OCI-LY1 (cell line): ENCODE measurements around the gene CD81.

ENCODE experiments used
- H2AFZ ChIP-seq: fragments of 200-600 bp; sonication (generic), shearing (Covaris generic); 2 replicates; pipeline ENCODE4 v1.6.0; 2014; ENCODE audit warnings: antibody characterized with exemption, mild to moderate bottlenecking, low read length
- H3F3A ChIP-seq: fragments of 200-600 bp; sonication (generic), shearing (Covaris generic); 2 replicates; pipeline ENCODE4 v1.6.0; 2014; ENCODE audit warnings: mild to moderate bottlenecking, antibody characterized with exemption, low read length, moderate library complexity; ENCODE audit not compliant: insufficient read depth
- H3K27ac ChIP-seq: fragments of 200-600 bp; sonication (generic); 2 replicates; pipeline ENCODE4 v1.5.1; 2014; ENCODE audit warnings: low read length, mixed run types, mild to moderate bottlenecking, low read depth; ENCODE audit not compliant: poor library complexity, severe bottlenecking
- H3K27me3 ChIP-seq: fragments of 200-600 bp; sonication (generic); 2 replicates; pipeline ENCODE4 v1.6.0; 2014; ENCODE audit warnings: antibody characterized with exemption, mild to moderate bottlenecking, low read length, moderate library complexity; ENCODE audit not compliant: insufficient read depth
- H3K36me3 ChIP-seq: fragments of 200-600 bp; sonication (generic); 2 replicates; pipeline ENCODE4 v1.6.1; 2014; ENCODE audit warnings: mild to moderate bottlenecking, antibody characterized with exemption, low read length, moderate library complexity, mixed read lengths; ENCODE audit not compliant: insufficient read depth
- H3K4me1 ChIP-seq: fragments of 200-600 bp; sonication (generic); 2 replicates; pipeline ENCODE4 v1.5.1; 2014; ENCODE audit warnings: mild to moderate bottlenecking, low read length, moderate library complexity; ENCODE audit not compliant: insufficient read depth, severe bottlenecking
- H3K4me2 ChIP-seq: fragments of 200-600 bp; sonication (generic), shearing (Covaris generic); 2 replicates; pipeline ENCODE4 v1.6.1; 2014; ENCODE audit warnings: low read length
- H3K4me3 ChIP-seq: fragments of 200-600 bp; sonication (generic); 2 replicates; pipeline ENCODE4 v1.5.1; 2014; ENCODE audit warnings: low read length, low read depth, mild to moderate bottlenecking, mixed read lengths; ENCODE audit not compliant: poor library complexity, severe bottlenecking
- H3K79me2 ChIP-seq: fragments of 200-600 bp; shearing (Covaris generic); 2 replicates; pipeline ENCODE4 v1.6.1; 2016; ENCODE audit warnings: mixed run types, low read length, mixed read lengths; ENCODE audit not compliant: insufficient read depth
- H3K9ac ChIP-seq: fragments of 200-600 bp; sonication (generic), shearing (Covaris generic); 2 replicates; pipeline ENCODE4 v1.6.1; 2014; ENCODE audit warnings: mild to moderate bottlenecking, low read length, mixed read lengths
- H3K9me2 ChIP-seq: fragments of 200-600 bp; sonication (generic), shearing (Covaris generic); 2 replicates; pipeline ENCODE4 v1.6.1; 2014; ENCODE audit warnings: low read depth, mild to moderate bottlenecking, low read length, mixed read lengths
- H3K9me3 ChIP-seq: fragments of 200-600 bp; shearing (Covaris generic); 2 replicates; pipeline ENCODE4 v1.6.1; 2014; ENCODE audit warnings: low read length, mixed read lengths
- H4K20me1 ChIP-seq: fragments of 200-600 bp; sonication (generic), shearing (Covaris generic); 2 replicates; pipeline ENCODE4 v1.6.0; 2016; ENCODE audit warnings: mild to moderate bottlenecking, low read length; ENCODE audit not compliant: insufficient read depth
- EZH2 ChIP-seq: fragments of 200-600 bp; sonication (generic), shearing (Covaris generic); IDR thresholded peaks from 2 replicates; pipeline ENCODE4 v1.8.0; 2017; ENCODE audit warnings: borderline replicate concordance, mixed run types, mild to moderate bottlenecking, antibody characterized with exemption, low read length, moderate library complexity, mixed read lengths
- TF ChIP-seq, protein P1 (sequence below): fragments of 200-600 bp; sonication (generic), shearing (Covaris generic); IDR thresholded peaks from 2 replicates; pipeline ENCODE4 v1.5.1; 2017; ENCODE audit warnings: mild to moderate bottlenecking, antibody characterized with exemption, low read length, moderate library complexity, mixed read lengths

Gene CD81

DNA sequence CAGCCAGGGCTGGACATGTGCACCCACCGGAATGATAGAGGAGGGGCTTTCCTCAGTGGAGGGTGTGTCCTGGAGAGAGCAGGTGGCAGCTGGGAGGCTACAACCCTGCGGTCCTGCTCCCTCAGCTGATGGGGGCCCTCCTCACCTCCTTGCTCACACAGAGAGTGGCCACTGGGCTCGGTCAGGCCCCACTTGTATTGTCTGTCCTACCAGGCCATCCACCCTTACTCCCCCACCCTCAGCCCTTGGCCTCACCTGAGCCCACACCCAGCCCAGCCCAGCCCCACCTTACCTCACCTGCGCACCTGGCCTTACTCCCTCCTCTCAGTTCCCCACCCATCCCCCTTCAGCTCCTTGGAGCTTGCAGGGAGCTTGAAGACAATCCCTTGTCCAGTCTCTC, 64.1 kb downstream of the CD81 start:
- Histone ChIP-seq H4K20me1 (no peaks in the 10 kb centered on the region), H2AFZ (no peak overlapping the region), H3K9me3 (no peaks in the 10 kb centered on the region), H3K4me2 (no peak overlapping the region), H3K79me2 (no peaks in the 10 kb centered on the region), H3K4me1 (no peaks in the 10 kb centered on the region), H3K27ac (no peak overlapping the region), H3K9me2 (no peaks in the 10 kb centered on the region), H3F3A (no peaks in the 10 kb centered on the region), H3K27me3 (no peaks in the 10 kb centered on the region), H3K36me3 (no peaks in the 10 kb centered on the region), H3K4me3 (no peak overlapping the region), H3K9ac (no peak overlapping the region)
- no peak for TF ChIP-seq EZH2
- TF ChIP-seq, protein P1, sequence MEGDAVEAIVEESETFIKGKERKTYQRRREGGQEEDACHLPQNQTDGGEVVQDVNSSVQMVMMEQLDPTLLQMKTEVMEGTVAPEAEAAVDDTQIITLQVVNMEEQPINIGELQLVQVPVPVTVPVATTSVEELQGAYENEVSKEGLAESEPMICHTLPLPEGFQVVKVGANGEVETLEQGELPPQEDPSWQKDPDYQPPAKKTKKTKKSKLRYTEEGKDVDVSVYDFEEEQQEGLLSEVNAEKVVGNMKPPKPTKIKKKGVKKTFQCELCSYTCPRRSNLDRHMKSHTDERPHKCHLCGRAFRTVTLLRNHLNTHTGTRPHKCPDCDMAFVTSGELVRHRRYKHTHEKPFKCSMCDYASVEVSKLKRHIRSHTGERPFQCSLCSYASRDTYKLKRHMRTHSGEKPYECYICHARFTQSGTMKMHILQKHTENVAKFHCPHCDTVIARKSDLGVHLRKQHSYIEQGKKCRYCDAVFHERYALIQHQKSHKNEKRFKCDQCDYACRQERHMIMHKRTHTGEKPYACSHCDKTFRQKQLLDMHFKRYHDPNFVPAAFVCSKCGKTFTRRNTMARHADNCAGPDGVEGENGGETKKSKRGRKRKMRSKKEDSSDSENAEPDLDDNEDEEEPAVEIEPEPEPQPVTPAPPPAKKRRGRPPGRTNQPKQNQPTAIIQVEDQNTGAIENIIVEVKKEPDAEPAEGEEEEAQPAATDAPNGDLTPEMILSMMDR = no peak

DNA sequence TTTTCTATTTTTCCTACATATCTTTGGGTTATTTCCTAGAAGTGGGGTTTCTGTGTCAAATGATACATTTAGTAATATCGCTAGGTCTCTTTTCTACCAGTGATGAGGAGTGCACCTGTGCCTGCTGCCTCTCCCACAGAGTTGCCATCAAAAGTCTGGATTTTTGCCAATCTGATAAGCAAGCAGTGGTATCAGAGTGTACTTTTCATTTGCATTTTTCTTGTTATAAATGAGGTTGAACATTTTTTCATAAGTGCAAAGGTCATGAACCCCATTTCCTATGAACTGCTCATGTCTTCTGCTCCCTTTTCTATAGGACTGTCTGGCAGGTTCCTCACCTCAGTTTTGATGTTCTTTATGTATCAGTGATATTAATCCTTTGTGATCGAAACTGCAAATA, 65.5 kb downstream of the CD81 start:
- Histone ChIP-seq H3K4me2 (no peak overlapping the region), H4K20me1 (no peaks in the 10 kb centered on the region), H3F3A (no peaks in the 10 kb centered on the region), H3K4me3 (no peak overlapping the region), H3K4me1 (peaks cover 7% of the 10 kb centered on the region), H3K27ac (no peak overlapping the region), H3K27me3 (no peaks in the 10 kb centered on the region), H3K9ac (no peak overlapping the region), H3K9me2 (no peaks in the 10 kb centered on the region), H3K9me3 (no peaks in the 10 kb centered on the region), H3K79me2 (no peaks in the 10 kb centered on the region), H2AFZ (no peak overlapping the region), H3K36me3 (no peaks in the 10 kb centered on the region)
- TF ChIP-seq, protein P1 = no peak
- TF ChIP-seq EZH2 = no peak

DNA sequence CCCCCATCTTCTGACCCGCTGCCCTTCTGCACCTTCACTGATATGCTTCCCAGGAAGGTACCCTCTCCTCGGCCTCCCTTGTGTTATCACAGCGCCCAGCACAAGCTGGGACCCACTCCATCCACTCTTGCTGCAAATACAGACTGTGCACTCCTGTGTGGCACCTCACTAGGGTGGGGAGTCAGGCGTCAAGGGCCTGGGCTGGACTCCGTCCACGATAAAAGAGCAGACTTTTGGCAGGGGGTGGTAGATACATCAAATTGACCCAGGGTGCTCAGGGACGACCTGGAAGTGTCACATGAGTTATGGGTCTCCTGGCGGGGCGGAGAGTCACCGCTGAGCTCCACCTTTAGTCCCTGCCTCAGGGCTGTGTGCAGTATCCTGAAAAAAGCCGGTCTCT, 66.3 kb downstream of the CD81 start:
- no peaks in the 10 kb centered on the region for H3K27me3 ChIP-seq
- no peak overlapping the region for H3K4me3 ChIP-seq
- no peaks in the 10 kb centered on the region for H3K9me3 ChIP-seq
- H3K79me2 ChIP-seq = no peaks in the 10 kb centered on the region
- H3K27ac ChIP-seq = no peak overlapping the region
- H2AFZ ChIP-seq = no peak overlapping the region
- H4K20me1 ChIP-seq = no peaks in the 10 kb centered on the region
- H3K4me1 ChIP-seq = peaks cover 7% of the 10 kb centered on the region
- no peaks in the 10 kb centered on the region for H3F3A ChIP-seq
- no peak overlapping the region for H3K4me2 ChIP-seq
- H3K36me3 ChIP-seq = no peaks in the 10 kb centered on the region
- TF ChIP-seq, protein P1 = no peak
- TF ChIP-seq EZH2 = no peak
- no peak overlapping the region for H3K9ac ChIP-seq
- no peaks in the 10 kb centered on the region for H3K9me2 ChIP-seq
